ENCODE measurements around the gene KCNH1.

KCNH1 gene

DNA sequence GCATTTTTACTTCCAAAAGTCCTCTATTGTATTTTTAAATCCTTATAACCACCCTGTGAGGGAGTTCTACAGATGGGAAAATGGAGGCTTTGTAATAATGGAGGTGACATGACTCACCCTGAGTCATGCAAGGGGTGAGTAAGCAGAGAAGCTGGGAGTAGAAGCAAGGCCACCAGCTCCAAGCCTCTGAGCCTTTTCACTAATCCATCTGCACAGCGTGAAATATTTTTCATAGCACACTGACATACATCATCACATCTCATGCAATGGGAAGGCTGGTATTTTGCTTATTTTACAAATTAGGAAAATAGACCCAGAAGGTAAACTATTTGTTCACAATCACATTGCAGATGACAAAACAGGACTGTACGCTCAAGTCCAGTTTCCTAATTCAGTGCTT, 96.9 kb downstream of the KCNH1 start:
- Histone ChIP-seq H3K9ac (ENCODE audit: low read depth, low read length) (no peak overlapping the region), H3K4me1 (ENCODE audit: control insufficient read depth, insufficient read depth, low read length) (no peaks in the 10 kb centered on the region), H3K27me3 (ENCODE audit: control insufficient read depth, insufficient read depth, low read length) (no peaks in the 10 kb centered on the region), H3K9me3 (ENCODE audit: control insufficient read depth, insufficient read depth, low read length) (no peaks in the 10 kb centered on the region), H3K4me3 (ENCODE audit: low read depth, low read length) (no peak overlapping the region), H3K36me3 (ENCODE audit: control insufficient read depth, insufficient read depth, low read length) (no peaks in the 10 kb centered on the region), H3K27ac (ENCODE audit: low read depth, low read length) (peak overlapping the region; percentile 39)

DNA sequence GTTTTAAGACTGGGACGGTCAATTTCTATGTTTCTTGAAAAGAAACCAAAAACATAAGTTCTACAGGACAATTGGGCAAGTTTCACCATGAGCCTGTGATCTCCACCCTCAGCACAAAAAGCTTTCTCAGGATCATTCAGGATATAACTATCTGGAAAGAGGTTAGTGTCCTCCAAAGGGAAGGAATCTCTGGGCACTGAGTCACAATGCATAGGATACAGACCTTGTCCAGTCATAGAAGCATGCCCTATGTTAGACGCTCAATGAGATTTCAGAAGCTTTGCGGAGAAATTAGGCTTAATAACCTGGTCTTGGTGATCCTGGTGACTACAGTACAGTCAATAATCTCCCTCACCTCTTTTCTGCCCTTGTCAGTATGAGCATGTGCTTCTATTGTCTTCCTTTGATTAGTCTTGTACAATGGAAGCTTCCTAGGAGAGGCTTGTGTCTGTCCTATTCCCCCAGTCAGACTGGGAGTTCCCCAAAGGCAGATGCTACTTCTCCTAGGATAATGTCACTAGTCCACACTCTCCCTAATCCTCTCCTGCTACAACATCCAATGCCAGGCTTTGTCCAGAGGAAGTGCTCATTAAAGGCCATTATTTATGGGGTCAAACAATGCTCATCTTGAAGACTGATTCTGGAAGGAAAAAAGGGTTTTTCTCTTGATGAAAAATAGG, 97.4 kb downstream of the KCNH1 start:
- no peaks in the 10 kb centered on the region for H3K9me3 ChIP-seq (ENCODE audit: control insufficient read depth, insufficient read depth, low read length)
- no peaks in the 10 kb centered on the region for H3K4me1 ChIP-seq (ENCODE audit: control insufficient read depth, insufficient read depth, low read length)
- peak overlapping the region; percentile 39 for H3K27ac ChIP-seq (ENCODE audit: low read depth, low read length)
- no peak overlapping the region for H3K9ac ChIP-seq (ENCODE audit: low read depth, low read length)
- no peak overlapping the region for H3K4me3 ChIP-seq (ENCODE audit: low read depth, low read length)
- H3K36me3 ChIP-seq (ENCODE audit: control insufficient read depth, insufficient read depth, low read length), result no peaks in the 10 kb centered on the region
- H3K27me3 ChIP-seq (ENCODE audit: control insufficient read depth, insufficient read depth, low read length), result no peaks in the 10 kb centered on the region

DNA sequence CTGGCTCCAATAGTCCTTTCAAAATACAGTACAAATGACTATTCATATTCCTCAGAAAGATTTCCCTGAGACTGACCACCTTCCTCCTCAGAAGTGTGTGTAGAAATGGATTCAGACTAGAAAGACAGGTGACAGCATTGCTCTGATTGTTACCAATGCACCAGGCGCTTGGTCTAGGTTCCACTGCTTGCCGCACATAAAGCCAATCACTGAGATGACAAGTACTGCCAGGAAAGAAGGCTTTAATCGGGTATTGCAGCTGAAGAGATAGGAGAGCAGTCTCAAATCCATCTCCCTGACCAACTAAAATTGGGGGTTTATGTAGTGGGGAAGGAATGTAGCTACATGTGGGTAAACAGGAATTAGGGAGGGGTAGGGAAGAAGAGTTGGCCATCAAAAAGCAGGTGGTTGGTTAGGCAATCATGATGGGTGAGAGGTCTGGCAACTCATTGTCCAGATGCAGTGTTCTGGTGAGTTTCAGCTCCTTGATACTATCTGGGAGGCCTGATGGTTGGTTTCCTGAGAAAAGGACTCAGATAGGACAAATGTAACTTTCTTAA, 98.0 kb downstream of the KCNH1 start:
- Histone ChIP-seq H3K9ac (ENCODE audit: low read depth, low read length) (no peak overlapping the region), H3K36me3 (ENCODE audit: control insufficient read depth, insufficient read depth, low read length) (no peaks in the 10 kb centered on the region), H3K4me1 (ENCODE audit: control insufficient read depth, insufficient read depth, low read length) (no peaks in the 10 kb centered on the region), H3K4me3 (ENCODE audit: low read depth, low read length) (no peak overlapping the region), H3K27ac (ENCODE audit: low read depth, low read length) (no peak overlapping the region), H3K9me3 (ENCODE audit: control insufficient read depth, insufficient read depth, low read length) (no peaks in the 10 kb centered on the region), H3K27me3 (ENCODE audit: control insufficient read depth, insufficient read depth, low read length) (no peaks in the 10 kb centered on the region)

DNA sequence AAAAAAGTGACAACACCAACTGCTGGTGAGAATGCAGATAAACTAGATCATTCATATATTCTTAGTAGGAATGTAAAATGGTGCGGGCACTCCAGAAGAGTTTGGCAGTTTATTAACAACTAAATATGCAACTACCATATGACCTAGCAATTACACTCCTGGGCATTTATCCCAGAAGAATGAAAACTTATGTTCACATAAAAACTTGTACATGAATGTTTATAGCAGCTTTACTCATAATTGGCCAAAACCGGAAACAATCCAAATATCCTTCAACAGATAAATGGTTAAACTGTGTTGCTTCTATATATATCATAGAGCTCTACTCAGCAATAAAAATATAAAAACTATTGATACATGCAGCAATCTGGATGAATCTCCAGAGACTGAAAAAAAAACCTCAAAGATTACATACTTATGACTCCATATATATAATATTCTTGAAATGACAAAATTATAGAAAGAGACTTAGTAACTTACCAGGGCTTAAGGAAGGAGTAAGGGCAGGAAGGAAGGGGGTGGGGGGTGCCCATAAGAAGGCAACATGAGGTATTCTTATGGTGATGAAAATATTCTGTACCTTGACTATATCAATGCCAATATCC, 99.9 kb downstream of the KCNH1 start:
- no peaks in the 10 kb centered on the region for H3K9me3 ChIP-seq (ENCODE audit: control insufficient read depth, insufficient read depth, low read length)

DNA sequence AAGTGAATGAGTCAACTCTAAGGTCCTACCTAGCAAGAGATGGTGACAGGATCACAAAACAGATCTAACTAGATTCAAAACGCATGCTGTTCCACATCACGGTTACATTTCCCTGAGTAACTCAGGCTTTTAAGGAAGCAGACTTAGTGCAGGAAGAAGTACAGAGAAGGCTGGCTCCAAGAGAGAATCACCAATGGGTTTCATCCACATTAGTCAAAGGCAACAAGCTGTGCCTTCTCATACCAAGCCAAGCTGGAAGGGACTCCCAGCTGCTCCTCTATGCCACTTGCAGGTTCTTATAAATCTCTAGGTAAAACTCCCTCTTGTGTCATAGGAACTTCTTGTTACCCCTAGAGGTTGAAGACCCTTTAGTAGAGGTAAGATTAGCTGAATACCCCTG, 109.0 kb downstream of the KCNH1 start:
- no peaks in the 10 kb centered on the region for H3K27me3 ChIP-seq (ENCODE audit: control insufficient read depth, insufficient read depth, low read length)
- no peaks in the 10 kb centered on the region for H3K9me3 ChIP-seq (ENCODE audit: control insufficient read depth, insufficient read depth, low read length)
- H3K9ac ChIP-seq (ENCODE audit: low read depth, low read length), result no peak overlapping the region
- no peak overlapping the region for H3K27ac ChIP-seq (ENCODE audit: low read depth, low read length)
- H3K4me1 ChIP-seq (ENCODE audit: control insufficient read depth, insufficient read depth, low read length), result no peaks in the 10 kb centered on the region
- H3K36me3 ChIP-seq (ENCODE audit: control insufficient read depth, insufficient read depth, low read length), result no peaks in the 10 kb centered on the region
- no peak overlapping the region for H3K4me3 ChIP-seq (ENCODE audit: low read depth, low read length)

More for the DNA sequence above, 99.9 kb downstream of the KCNH1 start:
- Histone ChIP-seq H3K27me3 (ENCODE audit: control insufficient read depth, insufficient read depth, low read length) (no peaks in the 10 kb centered on the region), H3K9ac (ENCODE audit: low read depth, low read length) (no peak overlapping the region), H3K4me1 (ENCODE audit: control insufficient read depth, insufficient read depth, low read length) (no peaks in the 10 kb centered on the region), H3K4me3 (ENCODE audit: low read depth, low read length) (no peak overlapping the region), H3K36me3 (ENCODE audit: control insufficient read depth, insufficient read depth, low read length) (no peaks in the 10 kb centered on the region), H3K27ac (ENCODE audit: low read depth, low read length) (no peak overlapping the region)

DNA sequence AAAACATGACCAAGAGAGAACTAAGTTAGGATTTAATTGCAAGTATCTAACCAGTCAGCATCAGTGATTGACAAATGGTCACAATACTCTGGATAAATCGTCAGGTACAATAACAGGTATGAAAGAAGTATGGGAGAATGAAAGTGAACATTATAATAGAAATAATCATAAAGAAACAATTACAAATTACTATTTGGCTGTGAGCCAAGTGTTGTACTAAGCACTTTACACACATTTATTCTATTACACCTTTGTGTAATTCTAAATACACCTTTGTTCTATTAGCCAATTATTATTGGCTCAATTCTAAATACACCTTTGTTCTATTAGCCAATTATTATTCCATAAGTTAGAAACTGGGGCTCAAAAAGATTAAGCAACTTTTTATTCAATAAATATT, 114.7 kb downstream of the KCNH1 start:
- Histone ChIP-seq H3K36me3 (ENCODE audit: control insufficient read depth, insufficient read depth, low read length) (no peaks in the 10 kb centered on the region), H3K9ac (ENCODE audit: low read depth, low read length) (no peak overlapping the region), H3K27ac (ENCODE audit: low read depth, low read length) (no peak overlapping the region), H3K9me3 (ENCODE audit: control insufficient read depth, insufficient read depth, low read length) (no peaks in the 10 kb centered on the region), H3K27me3 (ENCODE audit: control insufficient read depth, insufficient read depth, low read length) (no peaks in the 10 kb centered on the region), H3K4me1 (ENCODE audit: control insufficient read depth, insufficient read depth, low read length) (no peaks in the 10 kb centered on the region), H3K4me3 (ENCODE audit: low read depth, low read length) (no peak overlapping the region)

DNA sequence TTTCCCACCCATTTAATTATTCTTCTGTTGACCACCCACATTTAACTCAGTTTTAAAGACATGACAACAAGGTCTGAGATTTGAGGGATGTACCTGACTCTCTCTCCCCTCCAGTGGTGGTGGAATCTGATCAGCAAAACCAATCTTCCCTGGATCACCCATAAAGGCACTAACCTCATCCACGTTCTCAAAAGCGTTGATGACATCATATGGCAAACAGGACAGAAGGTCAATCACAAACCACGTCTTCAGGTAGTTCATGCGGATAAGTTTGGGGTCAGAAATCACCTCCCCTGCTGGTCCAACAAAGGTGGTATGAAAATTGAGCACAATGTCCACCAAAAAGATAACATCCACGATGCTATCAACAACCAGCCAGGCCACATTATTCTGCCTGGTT, 115.3 kb downstream of the KCNH1 start:
- Histone ChIP-seq H3K9me3 (ENCODE audit: control insufficient read depth, insufficient read depth, low read length) (no peaks in the 10 kb centered on the region), H3K9ac (ENCODE audit: low read depth, low read length) (no peak overlapping the region), H3K27ac (ENCODE audit: low read depth, low read length) (no peak overlapping the region), H3K27me3 (ENCODE audit: control insufficient read depth, insufficient read depth, low read length) (no peaks in the 10 kb centered on the region), H3K4me3 (ENCODE audit: low read depth, low read length) (no peak overlapping the region), H3K4me1 (ENCODE audit: control insufficient read depth, insufficient read depth, low read length) (no peaks in the 10 kb centered on the region), H3K36me3 (ENCODE audit: control insufficient read depth, insufficient read depth, low read length) (no peaks in the 10 kb centered on the region)

DNA sequence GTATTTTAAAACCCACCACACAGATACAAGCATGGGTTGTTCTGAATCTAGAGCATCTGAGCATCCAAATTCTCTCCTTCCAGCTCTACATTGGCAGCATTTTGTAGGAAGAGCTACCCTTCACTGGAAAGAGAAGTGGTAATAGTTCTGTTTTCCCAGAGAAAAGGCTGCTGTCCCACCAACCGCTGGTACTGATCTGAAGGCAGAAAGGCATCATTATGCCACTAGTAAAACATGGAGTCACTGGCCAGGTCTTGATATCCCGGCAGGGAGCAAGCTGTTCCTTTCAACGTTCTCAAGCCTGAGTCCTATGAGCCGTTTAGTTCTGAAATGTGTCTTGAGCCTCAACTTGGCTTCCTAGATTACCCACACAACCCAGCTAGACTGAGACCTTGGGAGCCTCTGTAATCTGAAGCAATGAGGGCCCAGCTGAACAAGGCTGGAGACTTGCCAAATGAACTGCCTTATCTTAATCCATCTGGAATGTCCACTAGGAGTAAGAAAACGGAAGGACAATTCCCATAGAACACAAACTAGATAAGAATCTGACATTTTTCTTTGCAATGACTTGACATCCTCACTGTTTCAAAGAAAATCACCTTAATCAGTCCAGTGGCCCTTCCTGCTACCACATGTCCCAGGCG, 116.8 kb downstream of the KCNH1 start:
- H3K4me3 ChIP-seq (ENCODE audit: low read depth, low read length), result no peak overlapping the region
- H3K27me3 ChIP-seq (ENCODE audit: control insufficient read depth, insufficient read depth, low read length), result no peaks in the 10 kb centered on the region
- H3K9ac ChIP-seq (ENCODE audit: low read depth, low read length), result no peak overlapping the region
- H3K36me3 ChIP-seq (ENCODE audit: control insufficient read depth, insufficient read depth, low read length), result no peaks in the 10 kb centered on the region
- no peaks in the 10 kb centered on the region for H3K9me3 ChIP-seq (ENCODE audit: control insufficient read depth, insufficient read depth, low read length)
- no peaks in the 10 kb centered on the region for H3K4me1 ChIP-seq (ENCODE audit: control insufficient read depth, insufficient read depth, low read length)
- no peak overlapping the region for H3K27ac ChIP-seq (ENCODE audit: low read depth, low read length)

DNA sequence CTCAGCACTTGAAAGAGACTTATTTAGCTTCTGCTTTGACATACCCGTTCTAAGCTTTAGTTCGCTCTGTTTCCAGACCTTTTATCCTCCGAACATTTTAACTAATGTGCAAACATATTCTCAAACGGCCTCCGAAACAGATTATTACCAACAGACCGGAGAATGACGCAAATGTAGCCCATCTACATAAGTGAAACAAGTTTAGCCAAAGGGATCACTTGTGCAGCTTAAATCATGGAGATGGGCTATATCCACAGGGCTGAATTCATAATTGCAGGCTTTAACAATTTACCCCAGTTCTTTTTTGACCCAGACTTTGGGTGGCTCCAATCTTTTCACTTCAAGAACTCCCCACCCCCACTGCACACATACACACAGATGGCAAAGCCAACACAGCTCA, 119.7 kb downstream of the KCNH1 start:
- Histone ChIP-seq H3K27ac (ENCODE audit: low read depth, low read length) (no peak overlapping the region), H3K9ac (ENCODE audit: low read depth, low read length) (no peak overlapping the region), H3K4me1 (ENCODE audit: control insufficient read depth, insufficient read depth, low read length) (no peaks in the 10 kb centered on the region), H3K27me3 (ENCODE audit: control insufficient read depth, insufficient read depth, low read length) (no peaks in the 10 kb centered on the region), H3K9me3 (ENCODE audit: control insufficient read depth, insufficient read depth, low read length) (no peaks in the 10 kb centered on the region), H3K4me3 (ENCODE audit: low read depth, low read length) (no peak overlapping the region), H3K36me3 (ENCODE audit: control insufficient read depth, insufficient read depth, low read length) (no peaks in the 10 kb centered on the region)

DNA sequence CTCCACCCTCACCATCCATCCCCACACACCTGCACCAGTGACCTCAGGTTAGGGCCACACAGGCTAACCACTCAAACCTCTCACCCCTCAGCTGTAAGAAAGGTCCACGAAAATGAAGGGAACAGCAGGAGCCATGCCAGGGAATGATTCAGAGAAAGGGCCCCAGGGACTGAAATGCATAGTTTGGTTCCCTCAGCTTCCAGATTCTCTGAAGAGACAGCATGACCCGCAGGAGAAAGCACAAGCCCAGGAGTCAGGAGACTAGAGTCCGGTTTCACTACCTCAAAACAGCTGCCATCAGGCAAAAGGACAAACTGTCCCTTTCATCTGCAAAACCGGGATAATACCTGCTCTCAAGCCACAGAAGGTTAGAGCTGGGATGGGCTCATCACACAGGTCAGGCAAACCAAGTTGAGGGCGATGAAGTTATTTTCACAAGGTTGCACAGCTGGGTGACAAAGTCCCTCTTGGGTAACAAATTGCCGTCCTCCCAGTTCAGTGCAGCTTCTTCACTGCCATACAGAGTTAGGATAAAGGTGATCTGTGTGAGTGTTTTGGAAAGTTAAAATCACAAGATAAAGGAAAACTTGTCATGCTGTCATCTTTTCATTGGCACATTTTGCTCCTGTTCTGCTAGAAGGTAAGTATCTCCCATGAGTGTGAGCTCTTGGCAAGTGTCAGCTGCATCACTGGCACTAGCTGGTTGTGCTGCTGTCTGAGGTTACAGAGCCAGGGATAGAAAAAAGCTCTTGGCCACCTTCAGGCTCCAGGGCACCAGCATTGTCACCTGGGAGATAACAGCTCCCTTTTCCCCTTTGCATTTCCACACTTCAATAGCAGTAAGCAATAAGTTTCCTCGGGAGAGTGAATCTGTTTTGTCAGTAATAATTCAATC, 120.4 kb downstream of the KCNH1 start:
- H3K4me3 ChIP-seq (ENCODE audit: low read depth, low read length), result no peak overlapping the region
- no peaks in the 10 kb centered on the region for H3K27me3 ChIP-seq (ENCODE audit: control insufficient read depth, insufficient read depth, low read length)
- H3K9ac ChIP-seq (ENCODE audit: low read depth, low read length), result no peak overlapping the region
- H3K27ac ChIP-seq (ENCODE audit: low read depth, low read length), result no peak overlapping the region
- H3K9me3 ChIP-seq (ENCODE audit: control insufficient read depth, insufficient read depth, low read length), result no peaks in the 10 kb centered on the region
- H3K4me1 ChIP-seq (ENCODE audit: control insufficient read depth, insufficient read depth, low read length), result no peaks in the 10 kb centered on the region
- H3K36me3 ChIP-seq (ENCODE audit: control insufficient read depth, insufficient read depth, low read length), result no peaks in the 10 kb centered on the region
